Measurements from ENCODE around the gene SMIM9.
A peak's percentile ranks its signal among the peaks of the same experiment; 100 is the strongest.

Gene SMIM9

GRCh38 chrX:154804261-154804956 is 30.1 kb downstream of the SMIM9 start:
- H3K4me3 ChIP-seq (replicated peaks in 1 of 2; ENCODE audit: low read depth in 2 of 2, low read length in 2 of 2) = peak overlapping the region; percentile 69 to 72
- TF ChIP-seq, protein P1, sequence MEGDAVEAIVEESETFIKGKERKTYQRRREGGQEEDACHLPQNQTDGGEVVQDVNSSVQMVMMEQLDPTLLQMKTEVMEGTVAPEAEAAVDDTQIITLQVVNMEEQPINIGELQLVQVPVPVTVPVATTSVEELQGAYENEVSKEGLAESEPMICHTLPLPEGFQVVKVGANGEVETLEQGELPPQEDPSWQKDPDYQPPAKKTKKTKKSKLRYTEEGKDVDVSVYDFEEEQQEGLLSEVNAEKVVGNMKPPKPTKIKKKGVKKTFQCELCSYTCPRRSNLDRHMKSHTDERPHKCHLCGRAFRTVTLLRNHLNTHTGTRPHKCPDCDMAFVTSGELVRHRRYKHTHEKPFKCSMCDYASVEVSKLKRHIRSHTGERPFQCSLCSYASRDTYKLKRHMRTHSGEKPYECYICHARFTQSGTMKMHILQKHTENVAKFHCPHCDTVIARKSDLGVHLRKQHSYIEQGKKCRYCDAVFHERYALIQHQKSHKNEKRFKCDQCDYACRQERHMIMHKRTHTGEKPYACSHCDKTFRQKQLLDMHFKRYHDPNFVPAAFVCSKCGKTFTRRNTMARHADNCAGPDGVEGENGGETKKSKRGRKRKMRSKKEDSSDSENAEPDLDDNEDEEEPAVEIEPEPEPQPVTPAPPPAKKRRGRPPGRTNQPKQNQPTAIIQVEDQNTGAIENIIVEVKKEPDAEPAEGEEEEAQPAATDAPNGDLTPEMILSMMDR (IDR thresholded peaks at IDR 0.05; ENCODE audit: low read depth, low read length) = no peak
- DNase-seq (ENCODE audit: low read depth in 2 of 2) = no peak

GRCh38 chrX:154802947-154803346 is 31.5 kb downstream of the SMIM9 start:
- DNase-seq (ENCODE audit: low read depth in 2 of 2) = no peak
- no peak overlapping the region for H3K4me3 ChIP-seq (replicated peaks in 1 of 2; ENCODE audit: low read depth in 2 of 2, low read length in 2 of 2)
- TF ChIP-seq, protein P1 (IDR thresholded peaks at IDR 0.05; ENCODE audit: low read depth, low read length) = no peak

- peak in 1 of 2 donors; percentile 9 for DNase-seq (ENCODE audit: low read depth in 2 of 2)
- no peak overlapping the region for H3K4me3 ChIP-seq (replicated peaks in 1 of 2; ENCODE audit: low read depth in 2 of 2, low read length in 2 of 2)
- TF ChIP-seq, protein P1 (IDR thresholded peaks at IDR 0.05; ENCODE audit: low read depth, low read length) = no peak
Observed at GRCh38 chrX:154800478-154801210, 33.8 kb downstream of the SMIM9 start.

- TF ChIP-seq, protein P1 (IDR thresholded peaks at IDR 0.05; ENCODE audit: low read depth, low read length) = no peak
- H3K4me3 ChIP-seq (replicated peaks in 1 of 2; ENCODE audit: low read depth in 2 of 2, low read length in 2 of 2) = no peak overlapping the region
- DNase-seq (ENCODE audit: low read depth in 2 of 2) = peak; percentile 34 to 64
Observed at GRCh38 chrX:154799556-154800348, 34.7 kb downstream of the SMIM9 start.

DNA sequence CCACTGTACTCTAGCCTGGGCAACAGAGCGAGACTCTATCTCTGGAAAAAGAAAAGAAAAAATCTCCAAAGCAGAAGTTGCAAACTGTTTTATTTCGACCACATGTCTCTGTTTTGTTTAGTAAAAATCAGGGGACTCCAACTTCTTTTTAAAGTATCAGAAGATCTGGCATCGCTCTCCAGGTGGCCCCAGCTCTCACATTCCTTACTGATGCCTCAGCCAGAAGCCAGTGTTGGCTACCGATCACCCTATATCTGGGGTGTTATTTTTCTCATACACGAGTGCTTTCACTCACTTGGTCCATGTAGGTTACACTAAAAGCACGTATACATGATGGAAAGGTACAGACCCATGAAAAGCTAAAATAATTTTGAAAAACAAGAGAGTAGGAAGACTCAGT is 37.5 kb downstream of the SMIM9 start:
- peak in 1 of 2 donors; percentile 12 for DNase-seq (ENCODE audit: low read depth in 2 of 2)
- TF ChIP-seq, protein P1 (IDR thresholded peaks at IDR 0.05; ENCODE audit: low read depth, low read length) = no peak

DNA sequence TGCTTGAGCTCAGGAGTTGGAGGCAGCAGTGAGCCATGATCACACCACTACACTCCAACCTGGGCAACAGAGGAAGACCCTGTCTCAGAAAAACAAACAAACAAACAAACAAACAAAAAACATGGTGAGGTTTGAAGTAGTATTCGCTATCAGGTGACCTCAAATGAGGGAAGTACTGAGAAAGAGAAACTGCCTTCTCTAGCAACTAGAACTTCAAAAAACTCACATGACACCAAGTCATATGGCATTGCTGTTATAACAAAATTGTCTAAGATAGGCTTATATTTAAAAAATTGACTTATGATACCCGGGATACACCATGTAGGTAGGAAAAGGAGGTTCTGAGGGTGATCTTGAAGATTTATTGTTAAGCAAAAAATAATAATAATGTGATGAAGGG is 39.4 kb downstream of the SMIM9 start:
- TF ChIP-seq, protein P1 (IDR thresholded peaks at IDR 0.05; ENCODE audit: low read depth, low read length) = no peak
- DNase-seq (ENCODE audit: low read depth in 2 of 2) = no peak
- no peak overlapping the region for H3K4me3 ChIP-seq (replicated peaks in 1 of 2; ENCODE audit: low read depth in 2 of 2, low read length in 2 of 2)

More for the DNA sequence above, 37.5 kb downstream of the SMIM9 start:
- H3K4me3 ChIP-seq (replicated peaks in 1 of 2; ENCODE audit: low read depth in 2 of 2, low read length in 2 of 2) = no peak overlapping the region

Measured in cardiac fibroblast (primary cell).